ENCODE data around the gene ISCU. TPM values are rescaled to one million over a fixed set of nuclear protein-coding genes. Genes with fewer than 3 reads are reported as not detected.

The ISCU gene
- total and polyA plus RNA-seq, 2 of the 8 experiments (the other 6 are each of a cell fraction or from before 2014, with no cell fraction given) = 72.1 to 78.1 TPM

DNA sequence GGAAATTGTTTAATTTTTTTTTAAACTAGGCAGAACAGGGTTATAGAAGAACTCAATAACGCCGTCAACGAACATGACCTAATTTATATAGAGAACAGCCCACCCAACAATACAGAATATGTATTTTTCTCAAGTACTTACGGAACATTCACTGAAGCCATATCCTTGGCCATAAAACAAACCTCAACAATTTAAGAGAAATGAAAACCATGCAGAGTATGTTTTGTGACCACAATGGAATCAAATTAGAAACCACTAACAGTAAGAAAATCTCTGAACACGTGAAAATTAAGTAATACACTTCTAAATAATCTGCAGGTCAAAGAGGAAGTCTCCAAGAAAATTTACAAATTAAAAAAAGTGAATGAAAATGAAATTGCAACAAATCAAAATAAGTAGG, 10.9 kb upstream of the ISCU start:
- no peak overlapping the region for H2BK15ac ChIP-seq (ENCODE audit: low read length)
- peaks cover 1% of the 10 kb centered on the region; the same call in 1 of the 2 replicates for H3K79me1 ChIP-seq (ENCODE audit: low read depth, low read length)
- H3K9ac ChIP-seq (replicated peaks in 1 of 4; ENCODE audit: extremely low read depth in 1 of 4, low read depth in 3 of 4, low read length in 3 of 4) = no peak overlapping the region
- peaks cover 21 to 89% of the 10 kb centered on the region in 2 experiments for H3K79me2 ChIP-seq (ENCODE audit: control insufficient read depth in 1 of 2, insufficient read depth in 2 of 2, low read length in 2 of 2)
- H3K27ac ChIP-seq (ENCODE audit: low read depth, low read length) = no peak overlapping the region
- H3K4ac ChIP-seq (replicated peaks; ENCODE audit: insufficient read length, low read depth, low read length) = no peak overlapping the region
- POLR2A ChIA-PET (ENCODE audit: partially characterized antibody) = interaction anchor here (6.1 kb wide), 1 partner anchor 10 kb away, joined by 40 read pairs; the partner anchor contains the start of genes ISCU and SART3
- no peak overlapping the region for H3K18ac ChIP-seq (ENCODE audit: extremely low read depth, low read length)
- no peak overlapping the region for H3K4me2 ChIP-seq (ENCODE audit: insufficient read depth in 1 of 2, low read depth in 2 of 2, low read length in 2 of 2)
- no peaks in the 10 kb centered on the region for H3K4me1 ChIP-seq (replicated peaks in 1 of 4; ENCODE audit: control insufficient read depth in 3 of 4, insufficient read depth in 4 of 4, low read length in 3 of 4)
- no peak overlapping the region for H2BK20ac ChIP-seq (ENCODE audit: low read length)
- H2BK5ac ChIP-seq (ENCODE audit: low read depth, low read length) = no peak overlapping the region
- no peaks in the 10 kb centered on the region for H3K23me2 ChIP-seq (ENCODE audit: low read depth, low read length)
- H2AK5ac ChIP-seq (ENCODE audit: low read depth, low read length) = no peak overlapping the region
- H3K4me3 ChIP-seq (ENCODE audit: extremely low read depth in 1 of 4, insufficient read depth in 2 of 4, low read depth in 3 of 4, low read length in 4 of 4) = no peak overlapping the region
- DNase-seq (ENCODE audit: low read depth in 1 of 2, low spot score in 2 of 2) (no peak), FAIRE-seq (no peak)
- no peak overlapping the region for H3K56ac ChIP-seq (replicated peaks; ENCODE audit: insufficient read length, low read depth, low read length)
- no peak overlapping the region for H4K91ac ChIP-seq (replicated peaks; ENCODE audit: insufficient read length, low read length)
- no peak overlapping the region for H4K5ac ChIP-seq (ENCODE audit: insufficient read length, low read depth, low read length)
- peaks cover 8 to 31% (median 21%) of the 10 kb centered on the region in 4 experiments for H3K36me3 ChIP-seq (ENCODE audit: control insufficient read depth in 2 of 4, insufficient read depth in 4 of 4, low read length in 3 of 4)
- no peaks in the 10 kb centered on the region for H3K9me3 ChIP-seq (ENCODE audit: insufficient read depth in 2 of 2, low read depth in 1 of 2, low read length in 1 of 2)
- H4K8ac ChIP-seq (ENCODE audit: extremely low read depth, insufficient read depth, low read length) = no peak overlapping the region
- no peak overlapping the region for H3K14ac ChIP-seq (ENCODE audit: insufficient read length)
- CTCF ChIA-PET (ENCODE audit: partially characterized antibody) = no interaction called here
- peaks cover 6 to 20% of the 10 kb centered on the region in 2 experiments for H4K20me1 ChIP-seq (replicated peaks in 1 of 2; ENCODE audit: control insufficient read depth in 1 of 2, insufficient read depth in 2 of 2, low read length in 2 of 2)
- H3K23ac ChIP-seq (ENCODE audit: insufficient read length) = no peak overlapping the region
- 91% methylated on average over 5 of the region's 5 CpGs; no CpG with 5 or more reads in 1 of the 2 experiments for WGBS, 2 experiments (ENCODE audit: extremely low coverage in 1 of 2, insufficient coverage in 1 of 2, insufficient read length in 1 of 2, insufficient replicate concordance in 2 of 2, low coverage in 1 of 2, low lambda C conversion rate in 2 of 2, missing lambda C conversion rate in 1 of 2)
- no peak overlapping the region for H2AFZ ChIP-seq (ENCODE audit: low read length)
- H2BK120ac ChIP-seq (replicated peaks; ENCODE audit: low read depth, low read length) = no peak overlapping the region
- no peaks in the 10 kb centered on the region for H3K27me3 ChIP-seq (replicated peaks in 1 of 4; ENCODE audit: control insufficient read depth in 3 of 4, extremely low read depth in 1 of 4, insufficient read depth in 3 of 4, low read length in 3 of 4)
- H2BK12ac ChIP-seq (ENCODE audit: low read depth, low read length) = no peak overlapping the region
- TF ChIP-seq SUZ12 (IDR thresholded peaks at IDR 0.05; ENCODE audit: low read length) (no peak), KDM5A (IDR thresholded peaks at IDR 0.05; ENCODE audit: low read length) (no peak), EZH2 (IDR thresholded peaks at IDR 0.05; ENCODE audit: low read depth, low read length, severe bottlenecking) (no peak), CTBP2 (IDR thresholded peaks at IDR 0.05; ENCODE audit: borderline replicate concordance, insufficient read depth, insufficient read length, low read length) (no peak), YY1 (IDR thresholded peaks at IDR 0.05; ENCODE audit: low read depth, low read length) (no peak), SIN3A (conservative IDR thresholded peaks at IDR 0.05 in 1 of 2, IDR thresholded peaks at IDR 0.05 in 1 of 2; ENCODE audit: low read depth in 1 of 2, low read length in 2 of 2) (no peak), POU5F1 (IDR thresholded peaks at IDR 0.05; ENCODE audit: low read depth, low read length) (no peak), CREB1 (IDR thresholded peaks at IDR 0.05) (no peak), TAF1 (IDR thresholded peaks at IDR 0.05; ENCODE audit: low read depth, low read length) (no peak), ZNF274 (IDR thresholded peaks at IDR 0.05; ENCODE audit: borderline replicate concordance, extremely low read depth, low read length) (no peak), ASH2L (IDR thresholded peaks at IDR 0.05; ENCODE audit: low read length) (no peak), NRF1 (IDR thresholded peaks at IDR 0.05; ENCODE audit: low read depth, low read length) (no peak), TEAD4 (IDR thresholded peaks at IDR 0.05; ENCODE audit: low read depth, low read length) (no peak), CBX8 (IDR thresholded peaks at IDR 0.05; ENCODE audit: borderline replicate concordance, low read depth, low read length) (no peak)
- TF ChIP-seq, protein P1, sequence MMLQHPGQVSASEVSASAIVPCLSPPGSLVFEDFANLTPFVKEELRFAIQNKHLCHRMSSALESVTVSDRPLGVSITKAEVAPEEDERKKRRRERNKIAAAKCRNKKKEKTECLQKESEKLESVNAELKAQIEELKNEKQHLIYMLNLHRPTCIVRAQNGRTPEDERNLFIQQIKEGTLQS (IDR thresholded peaks at IDR 0.05; ENCODE audit: insufficient read depth, low read depth, low read length) = no peak

All from H1 (cell line).